T-helper 17 cell (primary cell): Measurements from ENCODE around the gene CCDC54. TPM values are rescaled to one million over a fixed set of nuclear protein-coding genes. Genes with fewer than 3 reads are reported as not detected.
"Not testable (repeated sequence)": the region's sequence is repeated elsewhere in the genome, so short reads cannot be mapped to it uniquely, and the experiment has no call there.

Experiments
- ATAC-seq: fragments of 150-1000 bp; cut with Tn5 transposase; 2 replicates; pipeline ENCODE4 v1.10.0; 2021; ENCODE audit warnings: mild to moderate bottlenecking, moderate library complexity
- DNase-seq, 3 donors: peaks; one replicate each; pipeline versions ENCODE4 v3.0.0 to v3.0.0-alpha.2; 2020 to 2021
- H3K9me3 ChIP-seq: one replicate; pipeline ENCODE4 v1.7.0; 2013; ENCODE audit warnings: low read length, mild to moderate bottlenecking; ENCODE audit not compliant: control insufficient read depth, poor library complexity, severe bottlenecking
- H3K27ac Mint-ChIP-seq: one replicate; pipeline ENCODE4 v1.8.0; 2022; ENCODE audit warnings: mild to moderate bottlenecking, moderate library complexity, mixed read lengths
- H3K27me3 Mint-ChIP-seq: one replicate; pipeline ENCODE4 v1.8.0; 2022; ENCODE audit warnings: mixed read lengths
- H3K36me3 Mint-ChIP-seq: one replicate; pipeline ENCODE4 v1.8.0; 2022; ENCODE audit warnings: low read depth, mixed read lengths
- H3K4me1 Mint-ChIP-seq: one replicate; pipeline ENCODE4 v1.8.0; 2022; ENCODE audit warnings: mild to moderate bottlenecking, mixed read lengths
- H3K4me3 Mint-ChIP-seq: one replicate; pipeline ENCODE4 v1.8.0; 2022; ENCODE audit warnings: mild to moderate bottlenecking, moderate library complexity, mixed read lengths
- total RNA-seq, 4 donors: library from RNA in 2 of 4; stranded (reverse) in 2 of 4; gene quantifications; one replicate each; pipeline ENCODE4 v1.2.3 and lab custom pipeline; 2022 to 2026

The CCDC54 gene
- total RNA-seq (not detected), total RNA-seq (lab: John Stamatoyannopoulos, UW) (0 reads per million in 2 donors)

- H3K9me3 ChIP-seq: no peaks in the 10 kb centered on the region
- Mint-ChIP-seq H3K4me3 (no peak within 1 kb of the TSS), H3K36me3 (peaks cover 4% of the 10 kb centered on the region), H3K27ac (no peak within 1 kb of the TSS), H3K27me3 (peaks cover 34% of the 10 kb centered on the region), H3K4me1 (no peaks in the 10 kb centered on the region)
- no peak for ATAC-seq
- no peak for DNase-seq
These were observed at the start of gene CCDC54 for GRCh38 chr3:107377151-107377550. TSS of gene CCDC54 (plus strand) at chr3:107377439. CDS start at chr3:107377588, 149 bp downstream.

- H3K27me3 Mint-ChIP-seq: peaks cover 6% of the 10 kb centered on the region
- no peak for ATAC-seq
- no peaks in the 10 kb centered on the region for H3K4me1 Mint-ChIP-seq
- H3K4me3 Mint-ChIP-seq: no peak overlapping the region
- DNase-seq: no peak
- no peak overlapping the region for H3K27ac Mint-ChIP-seq
- H3K36me3 Mint-ChIP-seq: no peaks in the 10 kb centered on the region
- no peaks in the 10 kb centered on the region for H3K9me3 ChIP-seq
These were observed 49.2 kb upstream of the CCDC54 start for GRCh38 chr3:107328069-107328468.

GRCh38 chr3:107329088-107329487 lies 48.2 kb upstream of the CCDC54 start:
- Mint-ChIP-seq H3K27me3 (peaks cover 6% of the 10 kb centered on the region), H3K4me3 (no peak overlapping the region), H3K4me1 (no peaks in the 10 kb centered on the region), H3K36me3 (no peaks in the 10 kb centered on the region), H3K27ac (no peak overlapping the region)
- DNase-seq (no peak), ATAC-seq (no peak)
- no peaks in the 10 kb centered on the region for H3K9me3 ChIP-seq

GRCh38 chr3:107339690-107340089 lies 37.5 kb upstream of the CCDC54 start:
- H3K4me1 Mint-ChIP-seq, ATAC-seq, H3K27ac Mint-ChIP-seq, DNase-seq, H3K27me3 Mint-ChIP-seq, H3K4me3 Mint-ChIP-seq, H3K36me3 Mint-ChIP-seq, H3K9me3 ChIP-seq: not testable (repeated sequence)

GRCh38 chr3:107344722-107345121 lies 32.5 kb upstream of the CCDC54 start:
- Mint-ChIP-seq H3K27ac (no peak overlapping the region), H3K36me3 (no peaks in the 10 kb centered on the region), H3K4me3 (no peak overlapping the region), H3K27me3 (no peaks in the 10 kb centered on the region), H3K4me1 (peaks cover 2% of the 10 kb centered on the region)
- DNase-seq (no peak), ATAC-seq (no peak)
- no peaks in the 10 kb centered on the region for H3K9me3 ChIP-seq

GRCh38 chr3:107345822-107346405 lies 31.3 kb upstream of the CCDC54 start:
- DNase-seq (no peak), ATAC-seq (no peak)
- no peaks in the 10 kb centered on the region for H3K36me3 Mint-ChIP-seq
- no peaks in the 10 kb centered on the region for H3K27me3 Mint-ChIP-seq
- H3K4me3 Mint-ChIP-seq: no peak overlapping the region
- H3K4me1 Mint-ChIP-seq: peaks cover 2% of the 10 kb centered on the region
- H3K9me3 ChIP-seq: no peaks in the 10 kb centered on the region
- H3K27ac Mint-ChIP-seq: no peak overlapping the region

GRCh38 chr3:107346564-107346963 lies 30.7 kb upstream of the CCDC54 start:
- H3K4me3 Mint-ChIP-seq: no peak overlapping the region
- H3K4me1 Mint-ChIP-seq: peaks cover 2% of the 10 kb centered on the region
- no peaks in the 10 kb centered on the region for H3K36me3 Mint-ChIP-seq
- DNase-seq (no peak), ATAC-seq (no peak)
- no peak overlapping the region for H3K27ac Mint-ChIP-seq
- no peaks in the 10 kb centered on the region for H3K27me3 Mint-ChIP-seq
- H3K9me3 ChIP-seq: no peaks in the 10 kb centered on the region

GRCh38 chr3:107347751-107348150 lies 29.5 kb upstream of the CCDC54 start:
- Mint-ChIP-seq H3K27ac (no peak overlapping the region), H3K4me1 (peaks cover 2% of the 10 kb centered on the region), H3K36me3 (no peaks in the 10 kb centered on the region), H3K4me3 (no peak overlapping the region), H3K27me3 (no peaks in the 10 kb centered on the region)
- no peaks in the 10 kb centered on the region for H3K9me3 ChIP-seq
- ATAC-seq: no peak
- no peak for DNase-seq

- H3K9me3 ChIP-seq: no peaks in the 10 kb centered on the region
- DNase-seq (no peak), ATAC-seq (no peak)
- Mint-ChIP-seq H3K27ac (no peak overlapping the region), H3K4me1 (no peaks in the 10 kb centered on the region), H3K27me3 (peaks cover 9% of the 10 kb centered on the region), H3K4me3 (no peak overlapping the region), H3K36me3 (peaks cover 3% of the 10 kb centered on the region)
These were observed 20.5 kb upstream of the CCDC54 start for GRCh38 chr3:107356706-107357105.

GRCh38 chr3:107361633-107362032 lies 15.6 kb upstream of the CCDC54 start:
- no peak overlapping the region for H3K27ac Mint-ChIP-seq
- no peak overlapping the region for H3K4me3 Mint-ChIP-seq
- H3K36me3 Mint-ChIP-seq: no peaks in the 10 kb centered on the region
- no peaks in the 10 kb centered on the region for H3K9me3 ChIP-seq
- peaks cover 5% of the 10 kb centered on the region for H3K27me3 Mint-ChIP-seq
- DNase-seq: no peak
- no peaks in the 10 kb centered on the region for H3K4me1 Mint-ChIP-seq
- ATAC-seq: no peak

GRCh38 chr3:107365051-107365450 lies 12.2 kb upstream of the CCDC54 start:
- peaks cover 5% of the 10 kb centered on the region for H3K4me1 Mint-ChIP-seq
- H3K27ac Mint-ChIP-seq: no peak overlapping the region
- H3K9me3 ChIP-seq: no peaks in the 10 kb centered on the region
- ATAC-seq: no peak
- H3K4me3 Mint-ChIP-seq: no peak overlapping the region
- H3K27me3 Mint-ChIP-seq: peaks cover 16% of the 10 kb centered on the region
- DNase-seq: no peak
- no peaks in the 10 kb centered on the region for H3K36me3 Mint-ChIP-seq

GRCh38 chr3:107366766-107367165 lies 10.5 kb upstream of the CCDC54 start:
- Mint-ChIP-seq H3K27me3 (peaks cover 28% of the 10 kb centered on the region), H3K4me3 (no peak overlapping the region), H3K27ac (no peak overlapping the region), H3K4me1 (peaks cover 5% of the 10 kb centered on the region), H3K36me3 (no peaks in the 10 kb centered on the region)
- DNase-seq (no peak), ATAC-seq (no peak)
- no peaks in the 10 kb centered on the region for H3K9me3 ChIP-seq

- Mint-ChIP-seq H3K27me3 (peaks cover 30% of the 10 kb centered on the region), H3K27ac (no peak overlapping the region), H3K36me3 (no peaks in the 10 kb centered on the region), H3K4me3 (no peak overlapping the region), H3K4me1 (peaks cover 5% of the 10 kb centered on the region)
- no peak for DNase-seq
- H3K9me3 ChIP-seq: no peaks in the 10 kb centered on the region
- no peak for ATAC-seq
These were observed 9.9 kb upstream of the CCDC54 start for GRCh38 chr3:107367353-107367752.

- no peak for DNase-seq
- H3K9me3 ChIP-seq: no peaks in the 10 kb centered on the region
- no peaks in the 10 kb centered on the region for H3K36me3 Mint-ChIP-seq
- H3K27me3 Mint-ChIP-seq: peaks cover 34% of the 10 kb centered on the region
- peaks cover 5% of the 10 kb centered on the region for H3K4me1 Mint-ChIP-seq
- no peak overlapping the region for H3K4me3 Mint-ChIP-seq
- H3K27ac Mint-ChIP-seq: no peak overlapping the region
- no peak for ATAC-seq
These were observed 8.4 kb upstream of the CCDC54 start for GRCh38 chr3:107368654-107369398.
